CD14-positive monocyte (primary cell): ENCODE data around the gene SHLD1. TPM values are rescaled to one million over a fixed set of nuclear protein-coding genes. Genes with fewer than 3 reads are reported as not detected.

Experiments used
- DNase-seq, 3 donors: peaks; one replicate each; pipeline ENCODE4 v3.0.0-alpha.2; 2011 to 2022
- H2AFZ ChIP-seq: 2 replicates; pipeline ENCODE4 v1.6.0; 2012; ENCODE audit warnings: mild to moderate bottlenecking, low read depth, low read length, inconsistent platforms; ENCODE audit not compliant: insufficient read depth, poor library complexity, severe bottlenecking
- H3K27ac ChIP-seq, 2 donors: 1 replicate in 1 of 2; 2 replicates in 1 of 2; pipeline ENCODE4 v1.5.1; 2012 to 2013; ENCODE audit warnings: low read length in 2 of 2, control low read depth in 1 of 2, inconsistent platforms in 1 of 2, low read depth in 1 of 2, mild to moderate bottlenecking in 1 of 2
- H3K27me3 ChIP-seq, 2 donors: one replicate each; pipeline versions ENCODE4 v1.6.0 to v1.6.1; 2011 to 2013; ENCODE audit warnings: low read length in 2 of 2; ENCODE audit not compliant: control insufficient read depth in 2 of 2, insufficient read depth in 2 of 2
- H3K36me3 ChIP-seq, 2 donors: replicated peaks in 1 of 2; 1 replicate in 1 of 2; 2 replicates in 1 of 2; pipeline versions ENCODE4 v1.5.1 to v1.6.1; 2012 to 2013; ENCODE audit warnings: low read length in 2 of 2, control low read depth in 1 of 2, inconsistent platforms in 1 of 2, mild to moderate bottlenecking in 1 of 2; ENCODE audit not compliant: insufficient read depth in 2 of 2, control insufficient read depth in 1 of 2
- H3K4me1 ChIP-seq, 2 donors: 1 replicate in 1 of 2; 2 replicates in 1 of 2; pipeline versions ENCODE4 v1.5.1 to v1.6.1; 2012 to 2013; ENCODE audit warnings: low read length in 2 of 2, control low read depth in 1 of 2, inconsistent platforms in 1 of 2, mild to moderate bottlenecking in 1 of 2, moderate library complexity in 1 of 2; ENCODE audit not compliant: insufficient read depth in 2 of 2, control insufficient read depth in 1 of 2
- H3K4me2 ChIP-seq: replicated peaks from 2 replicates; pipeline ENCODE3; 2012; ENCODE audit warnings: low read length, moderate library complexity, mild to moderate bottlenecking; ENCODE audit not compliant: poor library complexity, severe bottlenecking; ENCODE audit errors: extremely low read depth
- H3K4me3 ChIP-seq, 3 experiments: fragments of 200-600 bp in 1 of 3; sonication (generic) in 1 of 3; replicated peaks in 1 of 3; 1 replicate in 2 of 3; 2 replicates in 1 of 3; pipeline ENCODE4 v1.5.1; 2011 to 2013; ENCODE audit warnings: low read length in 3 of 3, mild to moderate bottlenecking in 3 of 3, control low read depth in 2 of 3, low read depth in 2 of 3, inconsistent platforms in 1 of 3, moderate library complexity in 1 of 3
- H3K79me2 ChIP-seq: 2 replicates; pipeline ENCODE4 v1.6.0; 2012; ENCODE audit warnings: mild to moderate bottlenecking, control low read depth, inconsistent platforms, low read length, moderate library complexity; ENCODE audit not compliant: insufficient read depth
- H3K9ac ChIP-seq: 2 replicates; pipeline ENCODE4 v1.6.0; 2017; ENCODE audit warnings: low read length, mild to moderate bottlenecking; ENCODE audit not compliant: insufficient read depth, poor library complexity, severe bottlenecking
- H3K9me3 ChIP-seq, 2 donors: replicated peaks in 1 of 2; 1 replicate in 1 of 2; 2 replicates in 1 of 2; pipeline versions ENCODE4 v1.5.1 to v1.6.1; 2012 to 2013; ENCODE audit warnings: low read length in 2 of 2, control low read depth in 1 of 2; ENCODE audit not compliant: control insufficient read depth in 1 of 2, insufficient read depth in 1 of 2
- H4K20me1 ChIP-seq: 2 replicates; pipeline ENCODE4 v1.6.0; 2012; ENCODE audit warnings: mild to moderate bottlenecking, low read length, control low read depth, moderate library complexity; ENCODE audit not compliant: insufficient read depth
- H3K27ac Mint-ChIP-seq, 7 donors: one replicate each; pipeline ENCODE4 v1.8.0; 2020; ENCODE audit warnings: mild to moderate bottlenecking in 7 of 7, mixed read lengths in 7 of 7, moderate library complexity in 6 of 7, inconsistent platforms in 2 of 7
- H3K27me3 Mint-ChIP-seq, 3 donors: one replicate each; pipeline ENCODE4 v1.8.0; 2021 to 2022; ENCODE audit warnings: low read depth in 3 of 3, mild to moderate bottlenecking in 3 of 3, mixed read lengths in 3 of 3, moderate library complexity in 3 of 3, inconsistent platforms in 1 of 3
- H3K36me3 Mint-ChIP-seq, 2 donors: one replicate each; pipeline ENCODE4 v1.8.0; 2020; ENCODE audit warnings: mixed read lengths in 2 of 2, inconsistent platforms in 1 of 2, mild to moderate bottlenecking in 1 of 2
- H3K4me1 Mint-ChIP-seq: one replicate; pipeline ENCODE4 v1.8.0; 2020; ENCODE audit warnings: mild to moderate bottlenecking, mixed read lengths
- H3K4me3 Mint-ChIP-seq, 2 donors: one replicate each; pipeline ENCODE4 v1.8.0; 2020; ENCODE audit warnings: mild to moderate bottlenecking in 2 of 2, mixed read lengths in 2 of 2, moderate library complexity in 1 of 2
- H3K9me3 Mint-ChIP-seq, 7 donors: one replicate each; pipeline ENCODE4 v1.8.0; 2020 to 2022; ENCODE audit warnings: mixed read lengths in 7 of 7, mild to moderate bottlenecking in 6 of 7, moderate library complexity in 6 of 7, inconsistent platforms in 2 of 7
- WGBS: methylation state at CpG from one replicate; pipeline ENCODE4 v1.1.5; 2013; ENCODE audit warnings: missing lambda C conversion rate; ENCODE audit not compliant: insufficient coverage; 5-methylcytosine and 5-hydroxymethylcytosine counted together
- intact Hi-C, 2 donors: fragments of 100-400 bp; cut with micrococcal nuclease; formaldehyde crosslinking; loops; one replicate each; pipeline versions ENCODE4 v1.15.0 to v1.15.1; 2023
- polyA plus RNA-seq, 3 donors: library from polyadenylated mRNA; depleted of rRNA in 1 of 3; unstranded in 2 of 3; stranded (reverse) in 1 of 3; fragments of 300-500 nt in 2 of 3; fragments of >200 nt in 1 of 3; fragmentation: Illumina TruSeq in 2 of 3; gene quantifications; 1 replicate in 2 of 3; 2 replicates in 1 of 3; pipeline ENCODE4 v1.2.3, GENCODE V29; 2012 to 2021
- TF ChIP-seq, protein P1 (sequence below): fragments of 200-600 bp; IDR thresholded peaks from one replicate; pipeline ENCODE4 v1.8.0; 2022; ENCODE audit warnings: antibody characterized with exemption, mild to moderate bottlenecking

Gene SHLD1
- polyA plus RNA-seq, 3 donors, result 8.3 to 12.7 (median 11.5) TPM

DNA sequence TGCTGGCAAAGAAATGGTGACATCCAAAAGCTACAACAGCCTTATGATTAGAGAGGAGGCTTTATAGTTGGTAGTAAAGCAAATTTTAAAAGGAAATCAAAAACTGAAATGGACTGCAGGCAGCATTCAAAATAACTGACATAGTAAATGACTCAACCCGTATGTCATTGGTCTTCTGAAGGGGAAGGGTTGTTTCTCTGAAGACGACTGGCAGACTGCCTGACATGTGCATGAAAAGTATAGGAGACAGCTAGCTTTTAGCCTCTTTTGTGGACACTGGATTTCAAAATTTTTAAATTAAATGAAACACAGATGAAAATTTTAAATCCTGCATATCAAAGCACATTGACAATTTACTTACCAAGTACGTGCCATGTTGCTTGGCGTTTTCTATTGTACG is 109.4 kb downstream of the SHLD1 start:
- TF ChIP-seq, protein P1, sequence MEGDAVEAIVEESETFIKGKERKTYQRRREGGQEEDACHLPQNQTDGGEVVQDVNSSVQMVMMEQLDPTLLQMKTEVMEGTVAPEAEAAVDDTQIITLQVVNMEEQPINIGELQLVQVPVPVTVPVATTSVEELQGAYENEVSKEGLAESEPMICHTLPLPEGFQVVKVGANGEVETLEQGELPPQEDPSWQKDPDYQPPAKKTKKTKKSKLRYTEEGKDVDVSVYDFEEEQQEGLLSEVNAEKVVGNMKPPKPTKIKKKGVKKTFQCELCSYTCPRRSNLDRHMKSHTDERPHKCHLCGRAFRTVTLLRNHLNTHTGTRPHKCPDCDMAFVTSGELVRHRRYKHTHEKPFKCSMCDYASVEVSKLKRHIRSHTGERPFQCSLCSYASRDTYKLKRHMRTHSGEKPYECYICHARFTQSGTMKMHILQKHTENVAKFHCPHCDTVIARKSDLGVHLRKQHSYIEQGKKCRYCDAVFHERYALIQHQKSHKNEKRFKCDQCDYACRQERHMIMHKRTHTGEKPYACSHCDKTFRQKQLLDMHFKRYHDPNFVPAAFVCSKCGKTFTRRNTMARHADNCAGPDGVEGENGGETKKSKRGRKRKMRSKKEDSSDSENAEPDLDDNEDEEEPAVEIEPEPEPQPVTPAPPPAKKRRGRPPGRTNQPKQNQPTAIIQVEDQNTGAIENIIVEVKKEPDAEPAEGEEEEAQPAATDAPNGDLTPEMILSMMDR, result no peak
- no peak overlapping the region for H3K4me2 ChIP-seq
- no peak overlapping the region for H3K4me3 Mint-ChIP-seq
- peaks cover 0 to 5% (median 0%) of the 10 kb centered on the region in 7 donors for H3K9me3 Mint-ChIP-seq
- no peaks in the 10 kb centered on the region for H3K36me3 ChIP-seq
- H3K27ac Mint-ChIP-seq, result no peak overlapping the region
- H3K4me3 ChIP-seq, result no peak overlapping the region
- H3K9me3 ChIP-seq, result no peaks in the 10 kb centered on the region
- intact Hi-C loops, result no loop called here
- no peaks in the 10 kb centered on the region for H3K79me2 ChIP-seq
- peaks cover 46% of the 10 kb centered on the region for H3K4me1 Mint-ChIP-seq
- no peak overlapping the region for H2AFZ ChIP-seq
- H4K20me1 ChIP-seq, result no peaks in the 10 kb centered on the region
- WGBS, result 67% methylated on average over 3 of the region's 5 CpGs
- no peak for DNase-seq
- no peak overlapping the region for H3K9ac ChIP-seq
- peaks cover 12 to 15% of the 10 kb centered on the region in 2 donors for H3K36me3 Mint-ChIP-seq
- H3K27me3 Mint-ChIP-seq, result peaks cover 0 to 4% (median 0%) of the 10 kb centered on the region in 3 donors
- H3K4me1 ChIP-seq, result peaks cover 24 to 26% of the 10 kb centered on the region in 2 donors
- no peak overlapping the region for H3K27ac ChIP-seq
- H3K27me3 ChIP-seq, result no peaks in the 10 kb centered on the region

GRCh38 chr20:5862703-5863039 is 112.5 kb downstream of the SHLD1 start:
- H3K27ac ChIP-seq, result peak overlapping the region in 1 of 2 donors; percentile 70
- H3K9ac ChIP-seq, result no peak overlapping the region

More at GRCh38 chr20:5862703-5863039, 112.5 kb downstream of the SHLD1 start:
- Mint-ChIP-seq H3K27ac (peak overlapping the region in 5 of 7 donors; percentile 69 to 93 (median 88)), H3K36me3 (peaks cover 12 to 13% of the 10 kb centered on the region in 2 donors), H3K4me1 (peaks cover 51% of the 10 kb centered on the region), H3K9me3 (no peaks in the 10 kb centered on the region), H3K27me3 (peaks cover 0 to 4% (median 0%) of the 10 kb centered on the region in 3 donors), H3K4me3 (peak overlapping the region in 1 of 2 donors; percentile 91)
- H4K20me1 ChIP-seq, result no peaks in the 10 kb centered on the region
- peak overlapping the region; percentile 65 for H3K4me2 ChIP-seq
- intact Hi-C loops, result no loop called here
- DNase-seq, result peak in 1 of 3 donors; percentile 18
- WGBS, result 0% methylated on average over 1 of the region's 3 CpGs
- H3K36me3 ChIP-seq, result no peaks in the 10 kb centered on the region
- H3K4me3 ChIP-seq, result peak overlapping the region in 1 of 3 experiments; percentile 57
- no peaks in the 10 kb centered on the region for H3K79me2 ChIP-seq
- no peak overlapping the region for H2AFZ ChIP-seq
- no peaks in the 10 kb centered on the region for H3K9me3 ChIP-seq
- peaks cover 36 to 38% of the 10 kb centered on the region in 2 donors for H3K4me1 ChIP-seq
- H3K27me3 ChIP-seq, result no peaks in the 10 kb centered on the region
- TF ChIP-seq, protein P1, result no peak
